GM19239 (cell line): Measurements from ENCODE around the gene PROSER3.
"Not testable (repeated sequence)": the region's sequence is repeated elsewhere in the genome, so short reads cannot be mapped to it uniquely, and the experiment has no call there.

ENCODE experiments used
- DNase-seq: peaks from one replicate; pipeline ENCODE4 v3.0.0; 2011; ENCODE audit warnings: low spot score; ENCODE audit not compliant: insufficient read length
- FAIRE-seq: peaks from 2 replicates; lab custom pipeline; 2011; peaks lifted over from hg19 to GRCh38; lab: Jason Lieb, UNC

The PROSER3 gene

DNA sequence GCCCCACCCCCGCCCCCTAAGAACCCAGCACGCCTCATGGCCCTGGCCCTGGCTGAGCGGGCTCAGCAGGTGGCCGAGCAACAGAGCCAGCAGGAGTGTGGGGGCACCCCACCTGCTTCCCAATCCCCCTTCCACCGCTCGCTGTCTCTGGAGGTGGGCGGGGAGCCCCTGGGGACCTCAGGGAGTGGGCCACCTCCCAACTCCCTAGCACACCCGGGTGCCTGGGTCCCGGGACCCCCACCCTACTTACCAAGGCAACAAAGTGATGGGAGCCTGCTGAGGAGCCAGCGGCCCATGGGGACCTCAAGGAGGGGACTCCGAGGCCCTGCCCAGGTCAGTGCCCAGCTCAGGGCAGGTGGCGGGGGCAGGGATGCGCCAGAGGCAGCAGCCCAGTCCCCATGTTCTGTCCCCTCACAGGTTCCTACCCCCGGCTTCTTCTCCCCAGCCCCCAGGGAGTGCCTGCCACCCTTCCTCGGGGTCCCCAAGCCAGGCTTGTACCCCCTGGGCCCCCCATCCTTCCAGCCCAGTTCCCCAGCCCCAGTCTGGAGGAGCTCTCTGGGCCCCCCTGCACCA is 29.3 kb downstream of the PROSER3 start:
- FAIRE-seq (no peak), DNase-seq (no peak)

DNA sequence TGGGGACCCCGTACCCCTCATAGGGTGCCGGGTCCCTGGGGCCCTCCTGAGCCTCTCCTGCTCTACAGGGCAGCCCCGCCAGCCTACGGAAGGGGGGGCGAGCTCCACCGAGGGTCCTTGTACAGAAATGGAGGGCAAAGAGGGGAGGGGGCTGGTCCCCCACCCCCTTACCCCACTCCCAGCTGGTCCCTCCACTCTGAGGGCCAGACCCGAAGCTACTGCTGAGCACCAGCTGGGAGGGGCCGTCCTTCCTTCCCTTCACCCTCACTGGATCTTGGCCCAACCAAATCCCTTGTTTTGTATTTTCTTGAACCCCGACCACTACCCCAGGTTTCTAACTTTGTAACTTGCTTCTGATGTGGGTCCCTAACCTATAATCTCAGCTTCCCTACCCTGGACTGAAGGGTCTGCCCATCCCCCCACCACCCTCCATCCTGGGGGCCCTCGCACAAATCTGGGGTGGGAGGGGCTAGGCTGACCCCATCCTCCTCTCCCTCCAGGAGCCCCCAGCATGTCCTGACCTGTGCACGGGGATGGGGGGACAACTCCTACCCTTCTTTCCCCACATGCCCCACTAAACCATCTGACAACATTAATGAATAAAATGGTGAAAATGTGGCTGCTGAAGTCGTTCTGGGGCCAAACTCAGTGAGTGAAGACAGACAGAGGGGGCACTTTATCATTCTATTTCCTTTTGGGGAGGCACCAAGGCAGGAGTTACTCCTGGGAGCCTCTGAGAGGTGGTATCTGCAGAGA is 30.4 kb downstream of the PROSER3 start:
- FAIRE-seq (no peak), DNase-seq (no peak)

DNA sequence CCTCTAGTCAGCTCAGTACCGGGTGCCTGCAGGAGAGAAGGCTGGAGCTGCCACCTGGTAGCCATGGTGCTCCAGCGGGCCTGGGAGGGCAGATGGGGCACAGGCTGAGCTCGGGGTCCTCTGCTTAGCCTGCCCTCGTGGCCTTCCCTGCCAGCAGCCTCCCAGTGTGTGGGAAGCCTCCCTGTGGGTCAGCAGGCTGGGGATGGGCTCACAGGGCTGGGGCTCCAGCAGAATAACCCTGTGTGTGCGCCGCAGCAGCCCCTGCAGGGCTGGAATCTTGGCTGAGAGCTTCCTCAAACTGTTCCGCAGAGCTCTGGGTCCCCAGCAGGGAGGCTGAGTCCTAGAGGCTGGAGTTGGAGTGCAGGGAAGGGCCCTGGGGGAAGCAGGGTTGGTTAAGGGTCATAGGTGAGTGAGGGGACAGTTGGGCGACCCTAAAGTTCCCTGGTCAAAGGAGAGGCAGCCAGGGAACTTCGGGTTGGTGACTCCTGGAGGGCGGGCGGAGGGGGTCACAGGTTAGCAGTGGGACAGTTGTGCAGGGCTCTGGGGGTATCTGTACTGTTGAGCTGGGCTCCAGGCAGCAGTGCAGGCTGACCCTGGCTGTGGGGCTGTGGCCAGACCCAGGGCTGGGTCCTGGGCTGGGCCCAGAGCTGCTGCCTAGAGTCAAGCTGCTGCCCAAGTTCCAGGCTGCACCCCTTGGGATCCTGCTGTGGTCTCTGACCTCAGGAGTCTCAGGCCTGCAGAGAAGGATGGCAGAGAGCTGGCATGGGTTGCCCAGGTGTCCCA is 31.4 kb downstream of the PROSER3 start:
- no peak for FAIRE-seq
- no peak for DNase-seq

GRCh38 chr19:35789978-35790944 is 32.3 kb downstream of the PROSER3 start:
- no peak for FAIRE-seq
- DNase-seq = no peak

- DNase-seq = no peak
- FAIRE-seq = no peak
Measured at GRCh38 chr19:35790981-35791813, 33.2 kb downstream of the PROSER3 start.

GRCh38 chr19:35791814-35792279 is 33.9 kb downstream of the PROSER3 start:
- FAIRE-seq (no peak), DNase-seq (no peak)

GRCh38 chr19:35792312-35792711 is 34.3 kb downstream of the PROSER3 start:
- no peak for DNase-seq
- no peak for FAIRE-seq

DNA sequence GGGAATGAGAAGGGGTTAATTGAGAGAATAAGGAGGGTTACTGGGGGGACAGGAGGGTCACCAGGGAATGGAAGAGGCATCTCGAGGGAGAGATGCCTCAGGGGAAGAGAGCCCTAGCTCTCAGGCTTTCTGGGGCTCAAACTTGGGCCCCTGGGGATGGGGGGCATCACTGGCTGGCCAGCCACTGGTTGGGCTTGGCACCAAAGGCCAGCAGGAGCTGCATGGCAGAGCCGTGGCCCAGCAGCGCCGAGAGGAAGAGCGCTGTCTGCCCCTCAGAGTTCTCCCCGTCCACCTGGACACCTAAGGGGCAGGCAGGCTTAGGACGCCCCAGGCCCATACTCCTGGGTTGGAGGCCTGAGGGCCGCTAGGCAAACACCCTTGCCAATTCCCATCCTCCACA is 34.9 kb downstream of the PROSER3 start:
- DNase-seq (no peak), FAIRE-seq (no peak)

DNA sequence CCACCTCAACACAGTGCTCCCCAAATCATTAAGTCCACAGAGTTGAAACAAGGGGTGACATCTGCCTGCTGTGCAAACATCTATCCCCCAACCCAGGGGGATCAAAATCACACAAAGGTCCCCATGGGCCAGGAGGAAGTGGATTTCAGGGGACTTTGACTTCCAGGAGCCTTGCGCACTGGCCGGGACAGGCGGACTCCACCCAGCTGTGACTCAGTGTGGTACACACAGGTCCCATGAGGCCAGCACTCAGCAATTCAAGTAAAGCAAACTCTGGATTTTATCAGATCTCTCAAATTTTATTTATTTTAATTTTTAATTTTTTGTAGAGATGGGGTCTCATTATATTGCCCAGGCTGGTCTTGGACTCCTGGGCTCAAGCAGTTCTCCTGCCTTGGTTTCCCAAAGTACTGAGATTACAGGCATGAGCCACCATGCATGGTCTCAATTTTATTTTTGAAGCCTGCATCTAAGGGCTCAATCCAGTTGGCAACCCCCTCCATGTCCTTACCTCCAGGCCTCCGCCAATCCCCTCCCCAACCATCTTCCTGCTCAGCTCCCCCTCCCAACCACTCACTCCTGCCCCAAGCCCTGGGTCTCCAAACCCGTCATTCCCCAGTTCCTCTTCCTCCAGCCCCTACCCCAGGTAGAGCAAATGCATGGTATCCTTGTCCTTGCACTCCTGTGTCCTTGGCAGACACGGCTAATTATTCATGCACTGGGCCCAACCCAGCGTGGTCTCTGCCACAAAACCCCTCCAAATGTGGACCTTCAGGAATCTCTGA is 35.6 kb downstream of the PROSER3 start:
- FAIRE-seq (no peak), DNase-seq (no peak)

GRCh38 chr19:35795564-35795963 is 37.6 kb downstream of the PROSER3 start:
- FAIRE-seq, DNase-seq: not testable (repeated sequence)

GRCh38 chr19:35796645-35797542 is 38.9 kb downstream of the PROSER3 start:
- no peak for DNase-seq
- FAIRE-seq = no peak

DNA sequence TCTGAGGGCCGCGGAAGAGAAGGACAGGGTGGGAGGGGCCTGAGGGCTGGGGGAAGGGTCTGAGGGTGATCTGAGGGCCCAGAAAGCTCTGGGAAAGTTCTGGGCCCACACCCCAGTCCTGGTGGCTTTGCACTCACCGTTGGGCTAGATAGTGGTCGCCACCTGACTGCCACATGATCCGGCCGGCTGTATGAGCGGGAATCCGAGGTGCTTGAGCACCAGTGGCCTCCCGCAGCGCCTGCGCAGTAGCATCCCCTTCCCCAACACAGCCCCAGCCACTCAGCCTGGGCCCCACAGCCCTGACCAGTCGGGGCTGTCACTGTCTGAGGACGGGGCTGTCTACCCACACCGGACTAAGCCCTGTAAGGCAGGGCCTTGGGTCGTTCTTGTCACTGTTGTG is 39.7 kb downstream of the PROSER3 start:
- DNase-seq = no peak
- no peak for FAIRE-seq

DNA sequence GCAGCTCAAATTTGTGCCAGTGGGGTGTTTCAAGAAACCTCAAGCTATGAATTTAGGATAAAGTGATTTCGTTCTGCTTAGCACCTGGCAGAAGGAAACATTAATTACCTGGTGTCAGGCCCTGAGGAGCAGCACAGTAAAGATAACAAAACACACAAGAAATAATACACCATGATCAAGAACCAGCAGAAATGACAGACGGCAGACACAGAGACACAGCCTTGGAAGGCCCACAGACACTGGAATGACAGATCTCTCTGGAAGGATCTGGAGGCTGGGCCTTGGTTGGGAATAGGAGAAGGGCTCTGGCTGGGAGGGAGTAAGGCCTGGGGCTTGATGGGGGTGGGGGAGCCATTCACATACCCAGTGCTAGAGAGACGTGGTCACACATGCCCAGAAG is 43.9 kb downstream of the PROSER3 start:
- FAIRE-seq = no peak
- DNase-seq = no peak

DNA sequence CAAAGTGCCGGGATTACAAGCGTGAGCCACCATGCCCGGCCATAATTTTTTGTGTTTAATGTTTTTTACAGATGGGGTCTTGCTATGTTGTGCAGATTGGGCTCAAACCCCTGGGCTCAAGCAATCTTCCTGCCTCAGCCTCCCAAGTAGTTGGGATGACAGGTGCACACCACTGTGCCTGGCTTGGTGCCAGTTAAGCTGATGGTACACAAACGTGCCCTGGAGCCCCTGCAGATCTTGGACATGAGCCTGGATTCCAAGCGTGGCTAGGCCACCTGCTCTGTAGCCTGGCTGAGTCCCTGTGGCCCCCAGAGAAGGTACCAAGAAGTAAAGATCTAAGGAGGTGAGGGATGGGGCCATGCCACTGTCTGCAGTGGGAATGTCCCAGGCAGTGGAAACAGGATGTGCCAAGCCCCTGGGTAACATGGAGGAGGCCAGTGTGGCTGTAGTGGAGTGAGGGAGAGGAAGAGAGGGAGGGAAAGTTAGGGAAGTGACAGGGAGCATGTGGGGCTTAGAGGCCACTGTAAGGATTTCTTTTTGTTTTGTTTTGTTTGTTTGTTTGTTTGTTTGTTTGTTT is 47.6 kb downstream of the PROSER3 start:
- no peak for FAIRE-seq
- no peak for DNase-seq

GRCh38 chr19:35806597-35806996 is 48.6 kb downstream of the PROSER3 start:
- no peak for DNase-seq
- FAIRE-seq = no peak

GRCh38 chr19:35807633-35808032 is 49.7 kb downstream of the PROSER3 start:
- no peak for DNase-seq
- FAIRE-seq = no peak
